Breast epithelium (tissue), 3 donors: ENCODE results near the gene CTNNA3.

Experiments used
- CTCF ChIP-seq, 3 donors: fragments of 450-650 bp; IDR thresholded peaks; one replicate each; pipeline ENCODE4 v1.5.1; 2016 to 2017; ENCODE audit warnings: antibody characterized with exemption in 3 of 3, mild to moderate bottlenecking in 3 of 3, moderate library complexity in 3 of 3
- POLR2AphosphoS5 ChIP-seq, 3 donors: sonication (generic); formaldehyde crosslinking; IDR thresholded peaks; one replicate each; pipeline ENCODE4 v1.6.1; 2017; ENCODE audit warnings: antibody characterized with exemption in 3 of 3

- TF ChIP-seq CTCF (IDR thresholded peaks at IDR 0.05) (no peak), POLR2AphosphoS5 (IDR thresholded peaks at IDR 0.05) (no peak)
These were observed 913.2 kb downstream of the CTNNA3 start for GRCh38 chr10:66782776-66783175.
